GM21576 (cell line): ENCODE measurements around the gene RSPO4.
"Not testable (repeated sequence)": the region's sequence is repeated elsewhere in the genome, so short reads cannot be mapped to it uniquely, and the experiment has no call there.

Experiments
- ATAC-seq: cut with Tn5 transposase; IDR thresholded peaks from one replicate; pipeline ENCODE4 v1.9.1; 2021; ENCODE audit warnings: mild to moderate bottlenecking, moderate library complexity; ENCODE audit not compliant: unreplicated experiment

RSPO4 gene

DNA sequence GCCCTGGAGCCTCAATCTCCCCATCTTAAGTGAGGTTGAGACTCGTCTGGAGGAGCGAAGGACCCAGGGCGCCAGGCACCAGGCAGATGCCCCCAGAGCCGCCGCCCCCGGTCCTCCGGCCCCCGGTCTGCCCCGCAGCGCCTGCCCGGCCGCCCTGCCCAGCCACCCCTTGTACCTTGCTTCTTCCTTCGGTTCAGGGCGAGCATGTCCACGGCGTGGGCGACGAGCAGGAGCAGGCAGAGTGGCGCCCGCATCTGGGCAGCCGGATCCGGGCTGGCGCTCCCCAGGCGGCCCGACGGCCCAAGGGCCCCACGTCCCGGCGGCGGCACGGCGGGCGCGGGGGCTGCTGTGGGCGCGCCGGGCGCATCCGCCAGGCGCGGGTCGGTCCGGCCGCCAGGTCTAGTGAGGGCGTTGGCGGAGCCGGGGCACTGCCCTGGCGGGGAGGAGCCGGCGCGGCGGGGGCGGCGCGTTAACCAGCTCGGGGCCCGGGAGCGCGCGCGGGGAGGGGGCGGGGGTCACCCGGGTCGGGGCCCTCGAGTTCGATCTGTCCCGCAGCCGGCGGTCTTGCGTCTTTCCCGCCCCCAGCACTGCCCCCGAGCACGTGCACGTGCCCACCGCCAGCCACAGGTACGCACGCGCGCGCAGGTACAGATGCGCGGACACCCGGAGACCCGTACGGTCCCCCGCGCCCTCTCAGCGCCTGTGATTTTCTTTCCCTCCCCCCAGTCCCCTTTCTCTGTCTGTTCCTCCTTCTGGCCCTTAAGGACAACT, at the start of gene RSPO4:
TSS of gene RSPO4 (minus strand) at position 401 of the 771 bp plus-strand sequence. CDS start at position 254, 147 bp downstream.
- no peak for ATAC-seq

DNA sequence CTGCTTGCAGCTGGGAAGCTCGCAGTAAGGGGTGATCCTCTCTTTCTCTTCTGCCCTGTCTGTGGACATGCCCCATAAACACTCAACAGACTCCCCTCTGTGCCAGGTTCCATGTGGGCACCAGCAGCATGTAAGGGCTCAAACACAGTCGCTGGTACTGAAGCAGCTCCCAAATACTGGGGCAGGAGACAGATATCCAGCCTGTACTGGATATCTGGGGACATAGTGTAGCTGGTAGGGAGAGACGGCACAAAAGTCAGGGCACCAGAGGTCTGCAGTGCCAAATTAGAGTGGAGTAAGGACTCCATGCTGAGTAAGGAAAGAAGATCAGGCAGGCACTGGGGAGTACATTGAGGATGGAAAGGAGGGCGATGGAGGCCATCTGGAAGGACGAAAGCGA, 48.3 kb upstream of the RSPO4 start:
- no peak for ATAC-seq

DNA sequence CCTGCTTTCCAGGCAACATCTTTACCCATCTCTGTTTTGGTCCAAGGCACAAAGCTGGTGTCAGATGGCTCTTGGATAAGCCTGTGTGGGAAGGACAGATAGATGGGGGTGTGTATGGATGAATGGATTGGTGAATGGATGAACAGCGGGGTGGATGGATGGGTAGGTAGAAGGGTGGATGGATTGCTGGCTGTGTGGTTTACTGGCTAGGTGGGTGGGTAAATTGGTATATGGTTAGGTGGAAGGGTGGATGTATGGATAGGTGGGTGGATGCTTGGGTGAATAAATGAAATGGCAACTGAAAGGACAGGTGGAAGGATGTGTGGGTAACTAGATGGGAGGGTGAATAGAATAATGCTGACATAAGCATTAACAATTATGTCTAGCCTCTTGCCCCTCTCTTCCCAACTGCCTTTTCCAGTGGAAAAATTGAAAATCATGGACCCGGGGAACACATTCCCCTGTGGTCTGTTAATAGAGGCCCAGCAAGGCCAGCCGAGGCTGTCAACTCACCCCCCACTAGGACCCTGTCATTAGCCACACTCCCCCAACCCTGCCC, 43.8 kb upstream of the RSPO4 start:
- no peak for ATAC-seq

DNA sequence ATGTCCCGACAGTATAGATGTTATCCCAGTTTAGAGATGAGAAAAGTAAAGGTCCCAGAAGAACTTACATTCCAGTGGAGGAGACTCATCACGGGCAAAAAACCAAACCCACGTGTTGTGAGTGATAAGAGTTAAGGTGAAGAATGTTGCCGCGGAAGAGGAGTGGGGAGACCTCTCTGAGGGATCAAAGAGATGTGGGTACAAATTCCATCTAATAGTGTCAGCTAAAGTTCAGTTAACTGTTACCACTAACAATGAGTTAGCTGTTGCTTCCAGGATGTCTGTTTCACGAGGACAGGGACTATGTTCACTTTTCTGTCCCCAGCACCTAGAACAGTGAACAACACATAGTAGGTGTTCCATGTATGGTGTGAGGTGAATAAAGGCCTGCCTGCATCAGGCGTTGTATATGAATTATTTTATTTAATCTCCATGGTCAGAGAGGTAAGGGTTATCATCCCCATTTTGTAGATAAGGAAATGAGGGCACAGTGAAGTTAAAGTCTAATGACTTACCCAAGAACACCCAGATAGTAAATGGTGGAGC, 39.8 kb upstream of the RSPO4 start:
- ATAC-seq, result no peak

DNA sequence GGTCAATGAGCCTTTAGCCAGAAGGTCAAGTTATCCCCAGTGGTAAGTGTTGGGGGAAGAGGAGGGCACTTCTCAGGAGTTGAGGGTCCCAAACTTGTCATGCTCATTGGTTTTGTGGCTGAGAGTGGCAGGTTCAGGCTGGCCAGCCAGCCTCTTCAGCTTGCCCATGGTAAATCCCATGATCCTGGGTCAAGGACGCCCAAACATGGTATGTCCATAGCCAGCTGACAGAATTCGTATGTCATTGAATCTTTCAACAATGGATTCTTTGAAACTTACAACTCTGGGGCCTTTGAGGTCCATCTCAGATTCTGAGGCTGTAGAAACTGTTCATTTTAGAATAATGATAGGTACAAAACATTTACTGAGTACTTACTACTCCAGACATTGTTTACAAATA, 36.1 kb upstream of the RSPO4 start:
- ATAC-seq, result no peak

DNA sequence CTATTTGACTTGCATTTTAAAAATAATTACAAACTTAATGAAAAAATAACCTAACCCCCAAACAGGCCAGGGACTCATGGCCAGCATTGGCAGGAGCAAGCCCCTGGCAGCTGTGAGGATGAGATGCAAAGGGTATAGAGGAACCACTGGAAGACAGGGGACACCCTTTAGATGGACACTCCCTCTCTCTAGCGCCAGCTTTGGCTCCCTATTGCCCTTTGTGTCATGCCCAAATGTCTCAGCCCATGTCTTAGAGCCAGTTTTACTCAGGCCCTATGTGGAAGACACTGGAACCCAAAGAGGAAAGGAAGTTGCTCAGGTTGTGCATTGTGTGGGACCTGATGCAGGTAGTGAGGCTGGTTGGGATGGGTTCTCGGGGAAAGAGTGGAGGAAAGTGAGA, 34.9 kb upstream of the RSPO4 start:
- no peak for ATAC-seq

DNA sequence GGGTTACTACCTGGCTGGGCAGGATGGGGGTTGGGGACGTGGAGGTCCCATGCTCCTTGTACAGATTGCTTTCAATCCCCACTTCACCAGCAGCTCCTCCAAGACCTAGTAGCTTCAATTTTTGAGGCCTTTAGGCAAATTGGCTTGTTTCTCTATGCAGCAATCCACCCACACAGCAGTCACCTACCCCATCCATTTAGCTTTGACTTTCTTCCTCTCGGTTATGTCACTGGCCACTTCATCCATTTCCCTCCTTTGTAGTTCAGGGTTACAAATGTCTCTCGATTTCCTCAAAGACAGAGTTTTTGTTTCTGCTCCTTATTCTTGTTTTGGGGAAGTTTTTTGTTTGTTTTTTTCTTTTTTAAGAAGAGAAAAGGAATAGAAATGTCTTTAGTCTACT, 33.4 kb upstream of the RSPO4 start:
- ATAC-seq, result no peak

DNA sequence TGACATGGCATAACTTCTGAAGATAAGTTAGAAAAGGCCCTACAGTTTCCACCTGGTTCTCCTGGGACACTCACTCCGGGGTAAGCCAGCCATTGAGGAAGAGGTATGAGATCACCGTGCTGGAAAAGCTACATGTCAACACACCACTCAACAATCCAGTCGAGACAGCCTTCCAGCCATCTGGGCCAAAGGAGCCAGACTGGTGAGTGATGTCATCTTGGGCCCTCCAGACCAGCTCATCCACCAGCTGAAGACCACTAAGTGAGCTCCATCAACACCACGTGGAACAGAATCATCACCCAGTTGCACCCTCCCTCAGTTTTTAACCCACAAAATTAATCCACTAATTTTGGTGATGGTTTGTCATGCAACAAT, 32.3 kb upstream of the RSPO4 start:
- no peak for ATAC-seq

DNA sequence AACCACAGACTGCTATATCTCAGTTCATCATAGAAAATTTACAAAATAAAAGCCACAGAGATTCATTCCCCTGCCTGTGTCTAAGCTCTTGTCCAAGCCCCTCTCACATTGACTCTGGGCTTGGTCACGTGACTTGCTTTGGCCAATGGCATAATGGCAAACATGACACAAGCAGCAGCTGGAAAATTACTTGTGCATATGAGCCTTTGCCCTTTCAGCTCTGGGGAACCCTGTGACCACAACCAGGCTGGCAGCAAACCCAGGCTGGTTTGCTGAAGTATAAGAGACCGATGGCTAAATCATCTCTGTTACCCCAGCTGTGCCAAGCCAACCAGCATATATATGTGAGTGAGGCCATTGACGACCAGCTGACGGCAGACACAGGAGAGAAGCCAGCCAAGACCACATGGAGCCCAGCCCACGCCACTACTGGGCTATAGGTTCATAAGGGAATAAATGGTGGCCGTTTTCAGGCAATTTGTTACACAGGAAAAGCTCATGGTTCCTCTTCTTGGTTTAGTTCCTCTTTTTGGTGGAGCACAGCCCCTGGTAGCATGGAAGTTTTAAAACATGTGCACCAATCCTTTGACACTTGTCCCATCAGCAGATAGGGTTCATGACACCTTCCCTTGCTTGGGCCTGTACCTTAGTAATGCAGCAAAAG, 31.8 kb upstream of the RSPO4 start:
- no peak for ATAC-seq

DNA sequence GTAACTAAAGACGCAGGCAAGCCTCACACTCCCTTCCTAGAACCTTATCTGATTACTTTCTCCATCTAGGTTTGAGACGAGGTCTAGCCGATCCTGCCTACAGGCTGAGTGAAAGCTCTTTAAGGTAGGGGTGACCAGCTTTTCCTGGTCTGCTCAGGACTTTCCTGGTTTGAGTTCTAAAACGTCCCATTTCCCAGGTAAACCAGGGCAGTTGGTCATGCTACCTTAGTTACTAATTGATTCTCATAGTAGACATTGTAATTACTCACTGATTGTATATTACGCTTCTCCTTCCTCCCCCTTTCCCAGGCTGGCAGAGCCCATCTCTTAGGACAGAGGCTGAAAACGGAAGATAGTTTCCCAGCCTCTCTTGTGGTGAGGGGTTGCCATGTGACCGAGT, 27.9 kb upstream of the RSPO4 start:
- no peak for ATAC-seq

DNA sequence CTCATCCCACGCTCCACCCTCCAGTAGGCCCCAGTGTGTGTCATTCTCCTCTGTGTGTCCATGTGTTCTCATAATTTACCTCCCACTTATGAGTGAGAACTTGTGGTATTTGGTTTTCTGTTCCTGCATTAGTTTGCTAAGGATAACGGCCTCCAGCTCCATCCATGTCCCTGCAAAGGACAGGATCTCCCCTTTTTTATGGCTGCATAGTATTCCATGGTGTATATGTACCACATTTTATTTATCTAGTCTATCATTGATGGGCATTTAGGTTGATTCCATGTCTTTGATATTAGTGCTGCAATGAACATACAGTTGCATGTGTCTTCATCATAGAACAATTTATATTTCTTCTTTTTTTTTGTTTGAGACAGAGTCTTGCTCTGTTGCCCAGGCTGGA, 24.1 kb upstream of the RSPO4 start:
- ATAC-seq, result not testable (repeated sequence)

DNA sequence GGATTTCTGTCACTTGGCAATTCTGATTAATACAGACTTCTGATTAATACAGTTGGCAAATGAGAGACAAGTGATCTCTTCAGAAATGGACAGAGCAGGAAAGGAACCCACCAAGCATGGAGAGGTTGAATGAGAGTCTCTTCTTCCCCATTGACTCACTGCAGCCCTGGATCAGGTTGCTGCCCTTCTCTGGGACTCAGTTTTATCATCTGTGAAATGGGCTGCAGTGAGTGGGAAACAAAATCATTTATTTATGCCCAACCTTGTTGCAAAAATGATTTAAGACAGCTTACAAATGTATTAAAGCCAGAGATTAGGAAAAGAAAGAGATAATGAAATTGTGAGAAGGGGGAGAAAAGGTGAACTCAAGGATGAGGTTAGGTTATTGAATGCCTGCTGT, 20.8 kb upstream of the RSPO4 start:
- no peak for ATAC-seq

DNA sequence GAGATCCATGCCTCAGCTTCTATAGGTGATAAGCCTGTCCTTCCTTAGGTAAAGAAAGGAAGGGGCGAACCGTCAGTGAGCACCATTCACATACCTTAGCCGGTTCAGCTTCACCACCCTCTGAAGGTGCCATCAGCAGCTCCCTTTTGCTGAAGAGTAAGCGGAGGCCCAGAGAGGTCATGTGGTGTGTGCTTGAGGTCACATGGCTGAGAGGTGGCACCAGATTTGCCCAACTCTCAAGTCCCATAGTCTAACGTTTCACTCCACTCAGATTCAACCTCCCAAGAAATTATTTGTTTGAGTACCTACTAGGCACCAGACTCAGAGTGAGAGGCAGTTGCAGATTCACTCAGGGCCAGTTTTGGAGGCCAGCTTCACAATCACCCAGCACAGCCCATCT, 18.5 kb upstream of the RSPO4 start:
- ATAC-seq, result no peak

DNA sequence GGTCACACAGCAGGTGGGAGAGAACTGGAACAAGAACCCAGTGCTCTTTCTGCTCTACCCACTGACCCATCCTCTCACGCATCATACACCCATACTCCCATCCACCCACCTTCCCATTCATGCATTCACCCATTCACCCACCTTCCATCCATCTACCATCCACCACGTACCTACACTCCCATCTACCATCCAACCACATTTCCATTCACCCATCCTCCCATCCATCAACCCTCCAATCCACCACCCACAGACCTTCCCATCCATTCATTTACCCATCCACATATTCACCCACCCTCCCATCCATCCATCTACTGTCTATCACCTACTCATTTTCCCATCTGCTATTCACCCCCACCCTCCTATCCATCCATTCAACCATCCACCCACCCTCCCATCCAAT, 17.2 kb upstream of the RSPO4 start:
- no peak for ATAC-seq

DNA sequence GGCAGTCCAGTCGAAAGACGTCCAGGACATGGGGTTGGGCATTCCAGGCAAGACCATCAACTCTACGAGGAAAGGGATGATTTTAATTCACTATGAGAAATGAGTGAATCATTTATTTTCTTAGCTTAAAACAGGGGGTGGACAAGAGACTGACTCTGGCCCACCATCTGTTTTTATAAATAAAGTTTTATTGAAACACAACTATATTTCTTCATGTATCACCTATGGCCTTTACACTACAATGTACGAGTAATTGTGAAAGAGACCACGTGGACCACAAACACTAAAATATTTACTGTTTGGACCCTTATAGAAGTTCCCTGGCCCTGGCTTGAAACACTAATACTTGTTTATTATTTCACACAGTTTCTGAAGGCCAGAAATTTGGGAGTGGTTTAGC, 15.6 kb upstream of the RSPO4 start:
- ATAC-seq, result no peak

DNA sequence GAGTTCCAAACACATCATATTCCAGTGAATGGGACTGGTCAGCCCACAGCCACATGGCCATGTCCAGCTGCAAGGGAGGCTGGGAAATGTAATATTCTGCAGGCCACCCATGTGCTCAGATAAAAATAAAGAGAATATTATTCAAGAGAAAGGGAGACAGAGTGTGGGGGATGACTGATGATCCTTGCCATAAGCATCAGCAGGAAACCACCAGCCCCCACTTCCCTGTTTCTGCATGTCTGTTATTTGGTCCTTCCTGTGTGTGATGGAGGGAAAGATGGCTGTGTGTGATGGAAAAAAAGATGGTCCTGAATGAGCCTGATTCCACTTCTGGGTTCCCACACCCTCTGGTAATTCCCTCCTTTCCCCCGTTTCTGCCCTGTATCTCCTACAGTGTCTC, 13.1 kb upstream of the RSPO4 start:
- ATAC-seq, result no peak

DNA sequence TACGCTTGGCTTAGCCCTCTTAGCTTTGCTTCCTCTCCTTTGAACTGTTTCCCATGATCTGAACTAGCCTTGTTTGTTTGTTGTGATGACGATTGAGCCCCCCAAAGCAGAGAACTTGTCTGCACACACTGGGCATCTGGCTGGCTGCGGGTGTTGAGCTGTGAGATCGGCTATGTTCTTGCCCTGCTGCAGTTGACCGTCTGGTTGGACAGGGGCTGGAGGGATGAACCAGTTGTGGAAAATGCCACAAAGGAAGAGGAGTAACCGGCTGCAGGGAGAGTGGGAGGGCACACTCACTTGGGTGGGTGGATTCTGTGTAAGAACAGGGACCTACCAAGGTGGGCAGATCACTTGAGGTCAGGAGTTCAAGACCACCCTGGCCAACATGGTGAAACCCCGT, 12.4 kb upstream of the RSPO4 start:
- no peak for ATAC-seq

DNA sequence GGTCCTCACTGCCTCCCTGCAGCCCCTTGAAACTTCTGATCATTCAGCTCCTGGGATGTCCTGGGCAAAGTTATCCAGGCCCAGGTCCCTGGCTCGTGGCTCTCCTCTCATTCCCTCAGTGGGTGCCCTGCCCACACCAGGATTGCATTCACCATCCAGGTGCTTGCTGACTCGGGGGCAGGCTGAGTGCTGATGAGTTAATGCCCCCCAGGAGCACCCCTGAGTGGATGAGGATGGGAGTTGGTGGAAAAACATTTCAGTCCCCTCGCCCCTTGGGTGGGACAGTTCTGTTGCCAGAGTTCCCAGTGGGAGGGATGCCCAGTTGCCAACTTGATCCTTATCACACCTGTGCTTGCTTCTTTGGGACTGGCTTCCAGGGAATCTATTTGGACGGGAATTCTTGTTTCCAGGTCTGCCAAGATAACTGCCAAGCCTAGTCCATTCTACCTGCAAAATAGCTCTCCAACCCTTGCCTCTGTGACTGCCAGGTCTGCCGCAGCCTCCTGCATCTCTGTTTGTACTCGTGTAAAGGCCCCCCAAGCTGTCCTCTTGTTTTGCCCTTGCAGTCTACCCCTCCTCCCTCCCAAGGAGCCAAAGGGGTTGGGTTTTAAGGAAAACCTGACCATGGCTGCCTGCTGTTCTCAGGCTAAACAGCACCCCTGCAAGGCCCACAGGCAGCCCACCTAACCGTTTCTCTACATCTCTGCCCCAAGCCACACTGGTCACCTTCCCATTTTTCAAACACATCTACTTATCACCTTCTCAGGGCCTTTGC, 11.6 kb upstream of the RSPO4 start:
- no peak for ATAC-seq

DNA sequence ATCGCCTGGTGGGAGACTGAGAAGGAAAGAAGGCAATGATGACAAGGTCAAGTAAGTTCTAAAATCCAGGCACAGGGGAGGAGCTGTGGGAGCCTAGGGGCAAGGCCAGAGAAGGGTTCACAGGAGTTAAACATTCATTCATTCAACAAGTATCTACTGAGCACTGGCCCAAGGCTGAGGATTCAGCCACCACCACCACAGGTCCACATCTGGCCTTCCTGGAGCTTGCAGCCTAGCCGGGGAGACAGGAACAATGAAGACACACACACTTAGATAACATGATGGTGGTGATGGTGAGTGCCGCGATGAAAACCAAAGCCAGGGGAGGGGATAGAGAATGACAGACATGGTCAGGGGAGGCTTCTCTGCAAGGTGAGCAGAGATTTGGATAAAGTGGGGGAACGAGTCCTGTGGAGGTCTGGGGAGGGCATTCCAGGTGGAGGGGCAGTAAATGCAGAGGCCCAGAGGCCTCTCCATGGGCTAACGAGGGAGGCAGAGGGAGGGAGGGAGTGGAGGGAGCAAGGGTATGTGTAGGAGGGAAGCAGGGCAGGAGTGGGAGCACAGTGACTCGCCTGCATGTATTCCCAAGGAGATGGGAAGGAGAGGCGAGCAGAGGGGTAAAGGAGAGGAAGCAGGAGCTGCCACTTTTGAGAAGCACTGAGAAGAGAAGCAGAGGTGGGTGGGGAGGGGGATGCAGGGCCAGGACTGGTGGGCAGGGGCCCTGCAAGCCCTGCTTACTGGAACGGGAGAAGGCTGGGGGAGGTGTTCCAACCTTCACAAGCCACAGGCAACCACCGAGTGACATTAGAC, 10.5 kb upstream of the RSPO4 start:
- ATAC-seq, result no peak

DNA sequence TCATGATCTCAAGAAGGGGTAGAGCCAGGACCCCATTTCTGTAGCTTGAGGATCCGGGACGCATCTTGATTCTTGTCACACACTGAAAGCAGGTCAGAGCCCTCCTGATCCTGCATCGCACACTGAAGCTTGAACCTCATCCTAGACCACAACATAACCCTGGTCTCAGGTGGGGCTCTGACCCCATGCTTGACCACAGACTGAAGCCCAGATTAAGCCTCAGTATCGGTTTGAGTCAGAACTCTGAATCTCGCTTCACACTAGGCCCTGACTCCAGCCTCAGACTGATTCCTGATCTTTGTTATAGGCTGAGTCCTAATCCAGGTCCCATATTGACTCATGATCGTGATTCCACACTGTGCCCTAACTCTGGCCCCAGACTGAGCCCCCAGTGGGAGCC, 8.5 kb upstream of the RSPO4 start:
- no peak for ATAC-seq
